H1 (cell line): ENCODE measurements around the gene CYP2B6.

Experiments
- BACH1 ChIP-seq: IDR thresholded peaks from 2 replicates; pipeline ENCODE4 v1.6.1; 2012; ENCODE audit warnings: low read length, improper control_type of control experiment
- CEBPB ChIP-seq: IDR thresholded peaks from 2 replicates; pipeline ENCODE4 v1.6.1; 2012; ENCODE audit warnings: low read depth, low read length
- CHD2 ChIP-seq: IDR thresholded peaks from 2 replicates; pipeline ENCODE4 v1.6.1; 2012; ENCODE audit warnings: low read length, improper control_type of control experiment
- CTCF ChIP-seq, 3 experiments: IDR thresholded peaks; 1 replicate in 2 of 3; 2 replicates in 1 of 3; pipeline versions ENCODE4 v1.5.1 to v1.6.1; 2011; ENCODE audit warnings: low read length in 3 of 3, mild to moderate bottlenecking in 3 of 3, inconsistent platforms in 2 of 3, low read depth in 1 of 3, moderate library complexity in 1 of 3; ENCODE audit not compliant: insufficient read depth in 1 of 3; ENCODE audit errors: control extremely low read depth in 1 of 3
- EZH2 ChIP-seq: fragments of 200-600 bp; sonication (generic); IDR thresholded peaks from 2 replicates; pipeline ENCODE4 v1.7.1; 2012; ENCODE audit warnings: low read depth, mild to moderate bottlenecking, moderate library complexity, low read length, inconsistent platforms; ENCODE audit not compliant: severe bottlenecking
- GABPA ChIP-seq: IDR thresholded peaks from 2 replicates; pipeline ENCODE4 v1.6.1; 2011; ENCODE audit warnings: mild to moderate bottlenecking, low read length, moderate library complexity, borderline replicate concordance; ENCODE audit not compliant: insufficient read depth
- GTF2F1 ChIP-seq: IDR thresholded peaks from 2 replicates; pipeline ENCODE4 v1.6.1; 2012; ENCODE audit warnings: low read depth, low read length, improper control_type of control experiment, borderline replicate concordance
- POLR2A ChIP-seq, 2 experiments: IDR thresholded peaks; 1 replicate in 1 of 2; 2 replicates in 1 of 2; pipeline ENCODE4 v1.6.1; 2011; ENCODE audit warnings: low read depth in 2 of 2, low read length in 2 of 2, mild to moderate bottlenecking in 2 of 2; ENCODE audit errors: control extremely low read depth in 1 of 2
- POLR2AphosphoS5 ChIP-seq: IDR thresholded peaks from 2 replicates; pipeline ENCODE4 v1.6.1; 2011; ENCODE audit warnings: low read depth, low read length
- SP1 ChIP-seq: IDR thresholded peaks from 2 replicates; pipeline ENCODE4 v1.6.1; 2011; ENCODE audit warnings: low read depth, low read length
- SP4 ChIP-seq: IDR thresholded peaks from 2 replicates; pipeline ENCODE4 v1.6.1; 2012; ENCODE audit warnings: low read length, inconsistent platforms
- TAF1 ChIP-seq: IDR thresholded peaks from 2 replicates; pipeline ENCODE4 v1.6.1; 2011; ENCODE audit warnings: mild to moderate bottlenecking, low read depth, low read length
- TBP ChIP-seq: IDR thresholded peaks from 2 replicates; pipeline ENCODE4 v1.6.1; 2011; ENCODE audit warnings: low read depth, low read length, improper control_type of control experiment

GRCh38 chr19:41031916-41032315 lies 40.8 kb downstream of the CYP2B6 start:
- no peak for TF ChIP-seq EZH2
- TF ChIP-seq POLR2A (IDR thresholded peaks at IDR 0.05; ENCODE audit: control extremely low read depth in 1 of 2, low read depth in 2 of 2, low read length in 2 of 2): no peak
- TF ChIP-seq CTCF (IDR thresholded peaks at IDR 0.05; ENCODE audit: control extremely low read depth in 1 of 3, insufficient read depth in 1 of 3, low read depth in 1 of 3, low read length in 3 of 3): no peak
- TF ChIP-seq POLR2AphosphoS5: no peak
- no peak for TF ChIP-seq CHD2
- TF ChIP-seq SP1: no peak
- TF ChIP-seq SP4: no peak
- TF ChIP-seq GTF2F1: no peak
- TF ChIP-seq TAF1: no peak
- no peak for TF ChIP-seq BACH1
- no peak for TF ChIP-seq TBP
- TF ChIP-seq CEBPB: no peak
- no peak for TF ChIP-seq GABPA
